COR-L47 (cell line): Measurements from ENCODE around the gene PNPLA7.
"Not testable (repeated sequence)": the region's sequence is repeated elsewhere in the genome, so short reads cannot be mapped to it uniquely, and the experiment has no call there.

Experiments
- DNase-seq: peaks from one replicate; lab custom pipeline; 2025; lab: John Stamatoyannopoulos, UW

The PNPLA7 gene

DNA sequence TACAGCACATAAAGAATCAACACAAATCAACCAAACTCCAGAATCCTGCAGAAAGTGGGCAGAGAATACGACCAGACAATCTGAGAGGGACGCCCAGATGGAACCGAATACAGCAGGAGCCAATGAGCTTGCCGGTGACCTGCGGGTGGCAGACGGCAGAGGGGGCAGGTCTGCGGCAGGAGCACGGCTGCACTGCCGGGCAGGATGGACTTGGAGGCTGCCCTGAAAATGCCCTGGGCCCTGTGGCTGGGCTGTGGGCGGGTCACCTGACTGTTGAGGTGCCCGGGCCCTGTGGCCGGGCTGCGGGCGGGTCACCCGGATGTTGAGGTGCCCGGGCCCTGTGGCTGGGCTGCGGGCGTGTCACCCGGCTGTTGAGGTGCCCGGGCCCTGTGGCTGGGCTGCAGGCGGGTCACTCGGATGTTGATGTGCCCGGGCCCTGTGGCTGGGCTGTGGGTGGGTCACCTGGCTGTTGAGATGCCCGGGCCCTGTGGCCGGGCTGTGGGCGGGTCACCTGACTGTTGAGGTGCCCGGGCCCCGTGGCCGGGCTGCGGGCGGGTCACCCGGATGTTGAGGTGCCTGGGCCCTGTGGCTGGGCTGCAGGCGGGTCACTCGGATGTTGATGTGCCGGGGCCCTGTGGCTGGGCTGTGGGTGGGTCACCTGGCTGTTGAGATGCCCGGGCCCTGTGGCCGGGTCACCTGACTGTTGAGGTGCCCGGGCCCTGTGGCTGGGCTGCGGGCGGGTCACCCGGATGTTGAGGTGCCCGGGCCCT lies 36.2 kb downstream of the PNPLA7 start:
- not testable (repeated sequence) for DNase-seq

DNA sequence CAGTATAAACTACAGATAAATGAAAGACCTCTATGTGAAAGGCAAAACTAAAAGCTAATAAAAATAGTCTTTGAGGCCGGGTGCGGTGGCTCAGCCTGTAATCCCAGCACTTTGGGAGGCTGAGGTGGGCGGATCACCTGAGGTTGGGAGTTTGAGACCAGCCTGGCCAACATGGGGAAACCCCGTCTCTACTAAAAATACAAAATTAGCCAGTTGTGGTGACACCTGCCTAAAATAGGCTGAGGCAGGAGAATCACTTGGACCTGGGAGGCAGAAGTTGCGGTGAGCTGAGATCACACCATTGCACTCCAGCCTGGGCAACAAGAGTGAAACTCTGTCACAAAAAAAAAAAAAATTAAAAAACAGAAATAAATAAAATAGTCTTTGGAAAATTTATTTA lies 37.1 kb downstream of the PNPLA7 start:
- DNase-seq, result not testable (repeated sequence)

GRCh38 chr9:137511758-137512463 lies 38.3 kb downstream of the PNPLA7 start:
- DNase-seq, result no peak

GRCh38 chr9:137511126-137511525 lies 39.1 kb downstream of the PNPLA7 start:
- not testable (repeated sequence) for DNase-seq

DNA sequence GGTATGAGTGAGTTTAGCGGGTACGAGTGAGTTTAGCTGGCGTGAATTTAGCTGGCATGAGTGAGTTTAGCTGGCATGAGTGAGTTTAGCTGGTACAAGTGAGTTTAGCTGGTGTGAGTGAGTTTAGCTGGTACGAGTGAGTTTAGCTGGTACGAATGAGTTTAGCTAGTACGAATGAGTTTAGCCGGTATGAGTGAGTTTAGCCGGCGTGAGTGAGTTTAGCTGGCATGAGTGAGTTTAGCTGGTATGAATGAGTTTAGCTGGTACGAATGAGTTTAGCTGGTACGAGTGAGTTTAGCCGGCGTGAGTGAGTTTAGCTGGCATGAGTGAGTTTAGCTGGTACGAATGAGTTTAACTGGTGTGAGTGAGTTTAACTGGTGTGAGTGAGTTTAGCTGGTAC lies 41.0 kb downstream of the PNPLA7 start:
- no peak for DNase-seq

GRCh38 chr9:137506702-137507171 lies 43.5 kb downstream of the PNPLA7 start:
- DNase-seq, result no peak

GRCh38 chr9:137506274-137506673 lies 43.9 kb downstream of the PNPLA7 start:
- no peak for DNase-seq

DNA sequence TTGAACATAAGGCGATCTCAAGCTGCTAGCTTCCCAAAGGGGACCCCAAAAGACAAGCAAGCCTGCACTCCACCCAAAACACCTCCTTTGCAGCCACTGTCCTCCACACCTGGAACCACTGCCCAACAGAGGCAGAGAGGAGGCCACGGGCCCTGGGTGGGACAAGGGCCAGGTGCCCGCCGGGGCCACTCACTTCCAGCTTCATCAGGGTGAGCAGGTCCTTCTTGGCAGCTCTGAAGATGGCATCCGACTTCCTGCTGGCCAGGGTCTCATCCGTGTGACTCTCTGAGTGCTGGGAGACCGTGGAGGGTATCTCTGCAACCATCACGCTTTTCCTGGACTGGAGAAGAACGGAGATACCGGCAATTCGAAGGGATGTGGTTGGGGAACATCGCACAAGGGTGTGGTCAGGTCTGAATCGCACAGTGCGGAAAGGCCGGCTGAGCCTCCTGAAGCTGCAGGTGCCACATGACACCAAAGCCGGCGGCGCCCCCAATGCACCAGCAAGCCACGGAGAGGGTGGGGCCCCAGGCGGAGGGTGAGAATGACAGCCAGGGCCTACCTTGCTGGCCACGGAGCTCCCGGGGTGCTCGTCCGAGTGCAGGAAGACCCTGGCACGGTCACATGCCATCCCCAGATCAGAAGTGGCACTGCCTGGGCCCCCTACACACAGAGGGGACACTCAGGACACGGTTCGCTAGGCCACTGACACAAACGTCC lies 44.6 kb downstream of the PNPLA7 start:
- DNase-seq, result no peak

DNA sequence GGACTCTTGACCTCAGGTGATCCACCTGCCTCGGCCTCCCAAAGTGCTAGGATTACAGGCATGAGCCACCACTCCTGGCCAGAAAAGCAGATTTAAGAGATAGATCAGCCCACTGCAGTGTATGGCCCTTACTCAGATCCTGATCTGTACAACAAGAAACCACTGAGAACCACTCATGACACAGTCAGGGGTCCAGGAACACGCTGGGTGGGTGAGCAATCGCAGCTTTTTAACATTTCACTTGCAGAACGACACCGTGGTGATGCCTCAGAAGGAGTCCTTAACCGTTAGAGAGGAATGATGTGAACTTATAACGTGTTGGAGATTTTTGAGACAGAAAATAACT lies 45.8 kb downstream of the PNPLA7 start:
- no peak for DNase-seq

GRCh38 chr9:137502008-137502911 lies 47.9 kb downstream of the PNPLA7 start:
- DNase-seq, result no peak

DNA sequence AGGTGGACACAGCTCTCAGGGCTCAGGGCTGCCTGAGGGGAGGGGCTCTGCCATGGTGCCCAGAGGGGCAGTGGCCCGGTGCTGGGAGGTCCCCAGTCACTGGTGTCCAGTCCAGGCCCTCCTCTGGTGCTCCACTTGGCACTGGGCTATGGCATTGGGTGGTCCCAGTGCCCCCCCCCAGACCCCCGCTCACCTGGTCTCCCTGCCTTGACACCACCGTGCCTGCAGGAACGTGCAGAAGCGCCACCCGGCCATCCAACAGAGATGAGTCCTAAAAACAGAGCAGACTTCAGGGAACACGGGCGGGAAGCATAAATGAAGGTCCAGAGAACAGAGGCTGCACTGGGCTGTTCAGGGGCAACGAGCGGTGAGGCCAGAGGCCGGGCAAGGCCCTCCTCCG lies 48.7 kb downstream of the PNPLA7 start:
- no peak for DNase-seq

GRCh38 chr9:137500666-137501397 lies 49.4 kb downstream of the PNPLA7 start:
- no peak for DNase-seq

DNA sequence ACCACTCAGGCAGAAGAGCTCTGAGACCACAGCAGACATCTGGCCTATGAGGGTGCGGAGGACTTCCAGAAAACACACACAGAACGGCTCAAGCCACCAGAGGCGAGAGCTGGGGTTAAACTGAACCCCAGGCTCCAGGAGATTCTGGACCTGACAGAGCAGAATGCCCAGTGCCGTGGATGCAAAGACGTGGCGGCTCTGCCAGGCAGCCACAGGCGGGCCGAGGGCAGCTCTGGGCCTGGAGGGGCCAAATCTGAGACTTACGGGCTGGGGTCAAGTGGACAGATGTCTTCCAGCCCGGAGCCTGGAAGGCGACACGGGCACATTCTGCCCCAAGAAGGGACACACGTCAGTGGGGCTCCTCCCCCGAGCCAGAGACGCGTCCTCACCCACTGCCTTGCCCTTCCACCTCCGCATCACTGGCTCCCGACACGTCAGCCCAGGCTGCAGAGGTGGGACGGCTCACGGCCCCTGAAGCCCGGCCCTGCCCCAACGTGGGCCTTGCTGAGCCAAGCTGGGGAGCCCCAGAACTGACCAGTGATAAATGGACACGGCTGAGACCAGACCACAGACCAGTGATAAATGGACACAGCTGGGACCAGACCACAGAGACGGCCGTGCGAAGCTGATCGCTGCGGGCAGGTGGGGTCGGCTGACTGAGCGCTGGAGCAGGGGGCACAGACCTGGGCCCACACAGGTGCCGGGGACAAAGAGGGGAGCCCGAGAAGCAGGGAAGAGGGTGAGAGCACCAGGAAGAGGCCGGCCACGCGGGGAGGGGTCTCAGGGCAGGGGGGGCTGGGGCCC lies 50.1 kb downstream of the PNPLA7 start:
- no peak for DNase-seq

GRCh38 chr9:137499416-137499815 lies 50.8 kb downstream of the PNPLA7 start:
- DNase-seq, result no peak

DNA sequence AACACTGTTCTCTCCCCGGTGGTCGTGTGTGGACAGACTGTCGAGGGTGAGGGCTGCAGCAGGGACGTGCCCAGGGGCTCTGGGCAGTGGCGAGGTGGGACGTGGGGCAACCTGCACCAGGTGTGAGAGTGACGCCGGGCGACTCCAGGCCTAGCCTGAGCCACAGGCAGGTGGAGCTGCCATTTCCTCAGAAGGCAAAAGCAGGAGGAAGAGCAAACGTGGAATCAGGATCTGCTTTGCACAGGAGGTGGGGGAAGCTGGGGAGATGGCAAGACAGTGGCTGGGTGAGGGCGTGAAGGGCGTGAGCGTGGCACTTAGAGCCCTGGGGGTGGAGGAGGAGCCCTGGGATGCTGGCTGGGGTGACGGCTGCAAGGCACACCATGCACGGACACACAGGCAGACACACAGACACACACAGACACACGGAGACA lies 51.5 kb downstream of the PNPLA7 start:
- DNase-seq, result no peak

- no peak for DNase-seq
Measured at GRCh38 chr9:137497921-137498719, 52.1 kb downstream of the PNPLA7 start.

DNA sequence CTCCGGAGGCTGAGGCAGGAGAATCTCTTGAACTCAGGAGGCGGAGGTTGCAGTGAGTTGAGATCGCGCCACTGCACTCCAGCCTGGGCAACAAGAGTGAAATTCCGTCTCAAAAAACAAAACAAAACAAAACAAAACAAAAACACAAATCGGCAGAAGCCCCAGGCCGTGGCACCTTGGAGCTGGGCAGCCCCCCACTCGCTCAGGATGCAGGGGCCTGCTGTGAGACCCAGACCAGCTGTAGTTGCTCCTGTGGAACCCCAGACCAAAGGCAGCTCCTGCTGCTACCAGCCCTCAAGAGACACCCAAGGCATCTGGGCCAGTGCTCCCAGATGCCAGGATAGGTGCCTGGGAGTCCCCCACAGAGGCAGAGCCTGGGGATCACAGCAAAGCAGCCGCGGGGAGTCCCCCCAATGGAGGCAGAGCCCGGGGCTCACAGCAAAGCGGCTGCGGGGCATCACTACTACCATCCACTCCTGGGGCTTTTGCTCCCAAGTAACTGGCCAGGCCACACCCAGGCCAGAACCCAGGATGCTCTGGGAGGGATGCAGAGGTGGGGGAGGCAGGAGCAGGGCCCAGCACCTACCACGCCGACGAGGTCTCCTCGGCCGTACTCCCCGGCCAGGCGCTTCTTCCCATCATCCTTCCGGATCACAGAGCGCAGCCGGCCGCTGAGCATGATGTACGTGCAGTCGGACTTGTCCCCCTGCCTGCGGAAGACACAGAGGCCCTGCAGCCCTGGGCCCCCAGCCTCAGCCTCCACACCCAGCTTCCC lies 53.4 kb downstream of the PNPLA7 start:
- DNase-seq, result no peak

GRCh38 chr9:137494550-137495351 lies 55.5 kb downstream of the PNPLA7 start:
- no peak for DNase-seq
